B cell (primary cell): Measurements from ENCODE around the gene TMEM229A.

ENCODE experiments used
- EZH2 ChIP-seq: IDR thresholded peaks from 2 replicates; pipeline ENCODE4 v1.6.1; 2012; ENCODE audit warnings: borderline replicate concordance, low read depth, mild to moderate bottlenecking, moderate library complexity, low read length; ENCODE audit not compliant: insufficient read depth, poor library complexity, severe bottlenecking
- TF ChIP-seq, protein P1 (sequence below): fragments of 200-600 bp; IDR thresholded peaks from one replicate; pipeline ENCODE4 v1.8.0; 2022; ENCODE audit warnings: antibody characterized with exemption, mild to moderate bottlenecking

DNA sequence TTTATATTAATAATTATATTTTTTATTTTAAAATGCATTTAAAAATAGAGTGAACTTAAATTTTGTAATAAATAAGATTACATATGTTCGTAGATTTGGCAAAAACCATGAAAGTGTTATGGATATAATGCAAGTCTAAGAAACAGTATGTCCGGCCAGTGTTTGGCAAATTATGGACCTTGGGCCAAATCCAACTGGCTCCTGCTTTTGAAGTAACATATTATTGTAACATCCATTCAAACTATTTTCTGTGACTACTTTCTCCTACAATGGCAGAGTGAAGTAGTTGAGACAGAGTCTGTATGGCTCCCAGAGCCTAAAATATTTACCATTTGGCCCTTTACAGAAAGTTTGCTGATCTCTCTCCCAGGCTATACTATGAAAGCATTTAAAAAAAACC is 38.9 kb downstream of the TMEM229A start:
- no peak for TF ChIP-seq EZH2
- TF ChIP-seq, protein P1, sequence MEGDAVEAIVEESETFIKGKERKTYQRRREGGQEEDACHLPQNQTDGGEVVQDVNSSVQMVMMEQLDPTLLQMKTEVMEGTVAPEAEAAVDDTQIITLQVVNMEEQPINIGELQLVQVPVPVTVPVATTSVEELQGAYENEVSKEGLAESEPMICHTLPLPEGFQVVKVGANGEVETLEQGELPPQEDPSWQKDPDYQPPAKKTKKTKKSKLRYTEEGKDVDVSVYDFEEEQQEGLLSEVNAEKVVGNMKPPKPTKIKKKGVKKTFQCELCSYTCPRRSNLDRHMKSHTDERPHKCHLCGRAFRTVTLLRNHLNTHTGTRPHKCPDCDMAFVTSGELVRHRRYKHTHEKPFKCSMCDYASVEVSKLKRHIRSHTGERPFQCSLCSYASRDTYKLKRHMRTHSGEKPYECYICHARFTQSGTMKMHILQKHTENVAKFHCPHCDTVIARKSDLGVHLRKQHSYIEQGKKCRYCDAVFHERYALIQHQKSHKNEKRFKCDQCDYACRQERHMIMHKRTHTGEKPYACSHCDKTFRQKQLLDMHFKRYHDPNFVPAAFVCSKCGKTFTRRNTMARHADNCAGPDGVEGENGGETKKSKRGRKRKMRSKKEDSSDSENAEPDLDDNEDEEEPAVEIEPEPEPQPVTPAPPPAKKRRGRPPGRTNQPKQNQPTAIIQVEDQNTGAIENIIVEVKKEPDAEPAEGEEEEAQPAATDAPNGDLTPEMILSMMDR = no peak
